Measurements from ENCODE around the gene SCN3A. TPM values are rescaled to one million over a fixed set of nuclear protein-coding genes. Genes with fewer than 3 reads are reported as not detected.

Gene SCN3A
- total RNA-seq, 1 experiment from 2014 or later: not detected

DNA sequence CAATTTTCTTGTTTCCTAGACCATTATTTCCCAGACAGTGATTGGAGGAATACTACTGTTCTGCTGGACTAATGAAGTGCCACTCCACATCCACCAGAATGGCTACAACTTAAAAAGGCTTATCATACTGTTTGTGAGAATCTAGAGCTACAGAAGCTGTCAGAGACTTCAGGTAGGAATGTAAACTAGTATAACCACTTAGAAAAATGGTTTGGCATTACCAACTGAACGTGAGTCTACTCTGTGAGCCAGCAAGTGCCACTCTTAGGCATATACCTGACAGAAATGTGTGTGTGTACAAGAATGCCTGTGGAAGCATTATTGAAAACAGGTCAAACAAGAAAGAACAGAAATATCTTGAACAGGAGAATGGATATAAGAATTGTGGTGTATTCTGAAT lies 4.2 kb upstream of the SCN3A start:
- intact Hi-C loops (cut with micrococcal nuclease; ENCODE audit: unreplicated experiment): no loop called here
- no peak for TF ChIP-seq SIN3A (IDR thresholded peaks at IDR 0.05; ENCODE audit: borderline replicate concordance, insufficient read depth, low read depth, low read length)
- TF ChIP-seq, protein P1, sequence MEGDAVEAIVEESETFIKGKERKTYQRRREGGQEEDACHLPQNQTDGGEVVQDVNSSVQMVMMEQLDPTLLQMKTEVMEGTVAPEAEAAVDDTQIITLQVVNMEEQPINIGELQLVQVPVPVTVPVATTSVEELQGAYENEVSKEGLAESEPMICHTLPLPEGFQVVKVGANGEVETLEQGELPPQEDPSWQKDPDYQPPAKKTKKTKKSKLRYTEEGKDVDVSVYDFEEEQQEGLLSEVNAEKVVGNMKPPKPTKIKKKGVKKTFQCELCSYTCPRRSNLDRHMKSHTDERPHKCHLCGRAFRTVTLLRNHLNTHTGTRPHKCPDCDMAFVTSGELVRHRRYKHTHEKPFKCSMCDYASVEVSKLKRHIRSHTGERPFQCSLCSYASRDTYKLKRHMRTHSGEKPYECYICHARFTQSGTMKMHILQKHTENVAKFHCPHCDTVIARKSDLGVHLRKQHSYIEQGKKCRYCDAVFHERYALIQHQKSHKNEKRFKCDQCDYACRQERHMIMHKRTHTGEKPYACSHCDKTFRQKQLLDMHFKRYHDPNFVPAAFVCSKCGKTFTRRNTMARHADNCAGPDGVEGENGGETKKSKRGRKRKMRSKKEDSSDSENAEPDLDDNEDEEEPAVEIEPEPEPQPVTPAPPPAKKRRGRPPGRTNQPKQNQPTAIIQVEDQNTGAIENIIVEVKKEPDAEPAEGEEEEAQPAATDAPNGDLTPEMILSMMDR (IDR thresholded peaks at IDR 0.05): no peak
- TF ChIP-seq, protein P2, sequence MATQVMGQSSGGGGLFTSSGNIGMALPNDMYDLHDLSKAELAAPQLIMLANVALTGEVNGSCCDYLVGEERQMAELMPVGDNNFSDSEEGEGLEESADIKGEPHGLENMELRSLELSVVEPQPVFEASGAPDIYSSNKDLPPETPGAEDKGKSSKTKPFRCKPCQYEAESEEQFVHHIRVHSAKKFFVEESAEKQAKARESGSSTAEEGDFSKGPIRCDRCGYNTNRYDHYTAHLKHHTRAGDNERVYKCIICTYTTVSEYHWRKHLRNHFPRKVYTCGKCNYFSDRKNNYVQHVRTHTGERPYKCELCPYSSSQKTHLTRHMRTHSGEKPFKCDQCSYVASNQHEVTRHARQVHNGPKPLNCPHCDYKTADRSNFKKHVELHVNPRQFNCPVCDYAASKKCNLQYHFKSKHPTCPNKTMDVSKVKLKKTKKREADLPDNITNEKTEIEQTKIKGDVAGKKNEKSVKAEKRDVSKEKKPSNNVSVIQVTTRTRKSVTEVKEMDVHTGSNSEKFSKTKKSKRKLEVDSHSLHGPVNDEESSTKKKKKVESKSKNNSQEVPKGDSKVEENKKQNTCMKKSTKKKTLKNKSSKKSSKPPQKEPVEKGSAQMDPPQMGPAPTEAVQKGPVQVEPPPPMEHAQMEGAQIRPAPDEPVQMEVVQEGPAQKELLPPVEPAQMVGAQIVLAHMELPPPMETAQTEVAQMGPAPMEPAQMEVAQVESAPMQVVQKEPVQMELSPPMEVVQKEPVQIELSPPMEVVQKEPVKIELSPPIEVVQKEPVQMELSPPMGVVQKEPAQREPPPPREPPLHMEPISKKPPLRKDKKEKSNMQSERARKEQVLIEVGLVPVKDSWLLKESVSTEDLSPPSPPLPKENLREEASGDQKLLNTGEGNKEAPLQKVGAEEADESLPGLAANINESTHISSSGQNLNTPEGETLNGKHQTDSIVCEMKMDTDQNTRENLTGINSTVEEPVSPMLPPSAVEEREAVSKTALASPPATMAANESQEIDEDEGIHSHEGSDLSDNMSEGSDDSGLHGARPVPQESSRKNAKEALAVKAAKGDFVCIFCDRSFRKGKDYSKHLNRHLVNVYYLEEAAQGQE (IDR thresholded peaks at IDR 0.05; ENCODE audit: insufficient read depth in 1 of 2, low read depth in 2 of 2, low read length in 1 of 2): no peak
- no peak for TF ChIP-seq TCF7L2 (IDR thresholded peaks at IDR 0.05; ENCODE audit: low read depth, low read length)
- TF ChIP-seq POLR2AphosphoS5 (IDR thresholded peaks at IDR 0.05; ENCODE audit: low read depth, low read length): no peak
- in situ Hi-C loops (cut with HindIII; ENCODE audit: low pct_unique_long_range_greater_than_20kb, low sequenced_read_pairs): no loop called here
- no peak for DNase-seq (ENCODE audit: low read depth, low spot score)
- Histone ChIP-seq H3K4me3 (ENCODE audit: low read depth in 2 of 2, low read length in 2 of 2) (no peak overlapping the region), H3K27me3 (ENCODE audit: control insufficient read depth, insufficient read depth, low read length) (no peaks in the 10 kb centered on the region), H3K36me3 (ENCODE audit: control insufficient read depth, insufficient read depth, low read length) (no peaks in the 10 kb centered on the region), H3K9me3 (ENCODE audit: control insufficient read depth, insufficient read depth, low read depth, low read length) (no peaks in the 10 kb centered on the region), H3K4me1 (ENCODE audit: control insufficient read depth, insufficient read depth, low read length) (no peaks in the 10 kb centered on the region), H3K27ac (ENCODE audit: low read length) (no peak overlapping the region)
- no peak for ATAC-seq
- no TSS peak for BruUV-seq (replicated peaks)
- CTCF ChIA-PET: no interaction called here
- POLR2A ChIA-PET: no interaction called here

DNA sequence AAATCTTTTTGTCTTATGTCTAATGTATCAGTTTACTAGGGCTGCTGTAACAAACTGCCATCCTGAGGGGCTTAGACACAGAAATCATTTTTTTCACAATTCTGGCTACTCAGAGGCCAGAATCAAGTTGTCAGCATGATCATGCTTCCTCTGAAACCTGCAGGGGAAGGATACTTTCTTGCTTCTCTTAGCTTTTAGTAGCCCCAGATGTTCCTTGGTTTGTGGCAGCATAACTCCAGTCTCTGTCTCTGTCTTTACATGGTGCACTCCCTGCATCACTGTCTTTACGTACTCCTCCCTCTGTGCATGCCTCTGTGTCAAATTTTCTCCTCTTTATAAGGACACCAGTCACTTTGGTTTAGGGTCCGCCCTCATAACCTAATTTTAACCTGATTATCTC lies 2.0 kb upstream of the SCN3A start:
- no peaks in the 10 kb centered on the region for H3K4me1 ChIP-seq (ENCODE audit: control insufficient read depth, insufficient read depth, low read length)
- CTCF ChIA-PET: no interaction called here
- no peaks in the 10 kb centered on the region for H3K36me3 ChIP-seq (ENCODE audit: control insufficient read depth, insufficient read depth, low read length)
- H3K4me3 ChIP-seq (ENCODE audit: low read depth in 2 of 2, low read length in 2 of 2): no peak overlapping the region
- in situ Hi-C loops (cut with HindIII; ENCODE audit: low pct_unique_long_range_greater_than_20kb, low sequenced_read_pairs) (no loop called here), intact Hi-C loops (cut with micrococcal nuclease; ENCODE audit: unreplicated experiment) (no loop called here)
- POLR2A ChIA-PET: no interaction called here
- H3K27me3 ChIP-seq (ENCODE audit: control insufficient read depth, insufficient read depth, low read length): no peaks in the 10 kb centered on the region
- BruUV-seq (replicated peaks): no TSS peak
- TF ChIP-seq, protein P2 (IDR thresholded peaks at IDR 0.05; ENCODE audit: insufficient read depth in 1 of 2, low read depth in 2 of 2, low read length in 1 of 2): no peak
- TF ChIP-seq, protein P1 (IDR thresholded peaks at IDR 0.05): no peak
- no peak for TF ChIP-seq TCF7L2 (IDR thresholded peaks at IDR 0.05; ENCODE audit: low read depth, low read length)
- ATAC-seq (no peak), DNase-seq (ENCODE audit: low read depth, low spot score) (no peak)
- H3K27ac ChIP-seq (ENCODE audit: low read length): no peak overlapping the region
- H3K9me3 ChIP-seq (ENCODE audit: control insufficient read depth, insufficient read depth, low read depth, low read length): no peaks in the 10 kb centered on the region
